GM06990 (cell line): ENCODE results near the gene CFAP97D2.

Source experiments
- DNase-seq: peaks from one replicate; pipeline ENCODE4 v3.0.0-alpha.2; 2011; ENCODE audit not compliant: insufficient read length; ENCODE audit errors: extremely low read depth
- H3K27me3 ChIP-seq: replicated peaks from 2 replicates; pipeline ENCODE4 v1.6.0; 2011; ENCODE audit warnings: low read length; ENCODE audit not compliant: control insufficient read depth, insufficient read depth
- H3K36me3 ChIP-seq: 2 replicates; pipeline ENCODE4 v1.5.1; 2011; ENCODE audit warnings: low read length; ENCODE audit not compliant: control insufficient read depth, insufficient read depth
- H3K4me3 ChIP-seq: replicated peaks from 2 replicates; pipeline ENCODE4 v1.5.1; 2011; ENCODE audit warnings: low read depth, mild to moderate bottlenecking, control low read depth, low read length
- CTCF ChIP-seq: IDR thresholded peaks from 2 replicates; pipeline ENCODE4 v1.5.1; 2011; ENCODE audit warnings: low read length, control low read depth, mild to moderate bottlenecking, inconsistent platforms; ENCODE audit not compliant: insufficient read depth, poor library complexity, severe bottlenecking

Gene CFAP97D2

GRCh38 chr13:114211446-114212157 lies 32.5 kb downstream of the CFAP97D2 start:
- Histone ChIP-seq H3K4me3 (no peak overlapping the region), H3K36me3 (no peaks in the 10 kb centered on the region), H3K27me3 (no peaks in the 10 kb centered on the region; the same call in 1 of the 2 replicates)
- DNase-seq, result no peak
- TF ChIP-seq CTCF, result no peak

- TF ChIP-seq CTCF, result no peak
- no peaks in the 10 kb centered on the region; the same call in 1 of the 2 replicates for H3K27me3 ChIP-seq
- H3K36me3 ChIP-seq, result no peaks in the 10 kb centered on the region
- no peak for DNase-seq
- no peak overlapping the region for H3K4me3 ChIP-seq
These were observed 33.1 kb downstream of the CFAP97D2 start for GRCh38 chr13:114212158-114212495.

DNA sequence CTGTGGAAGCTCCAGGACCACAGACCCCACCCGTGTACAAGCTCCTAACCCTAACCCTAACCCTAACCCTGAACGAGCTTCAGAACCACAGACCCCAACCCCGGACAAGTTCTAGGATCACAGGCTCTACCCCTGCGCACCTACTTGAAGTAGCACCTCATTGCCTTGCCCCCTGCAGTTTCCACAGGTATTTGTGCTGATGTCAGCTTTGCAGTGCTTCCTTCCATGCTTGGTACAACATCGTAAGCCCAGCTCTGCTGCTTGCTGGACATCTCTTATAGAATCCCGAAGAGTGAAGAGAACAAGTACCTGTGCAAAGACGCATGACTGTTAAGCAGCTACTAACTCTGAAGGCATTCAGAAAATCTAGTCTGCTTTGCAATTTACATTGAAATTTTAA lies 34.9 kb downstream of the CFAP97D2 start:
- Histone ChIP-seq H3K4me3 (no peak overlapping the region), H3K27me3 (no peaks in the 10 kb centered on the region; the same call in 1 of the 2 replicates), H3K36me3 (no peaks in the 10 kb centered on the region)
- no peak for DNase-seq
- TF ChIP-seq CTCF, result no peak

GRCh38 chr13:114219392-114219791 lies 40.3 kb downstream of the CFAP97D2 start:
- no peak overlapping the region for H3K4me3 ChIP-seq
- no peak for DNase-seq
- no peak for TF ChIP-seq CTCF
- no peaks in the 10 kb centered on the region; the same call in 1 of the 2 replicates for H3K27me3 ChIP-seq
- no peaks in the 10 kb centered on the region for H3K36me3 ChIP-seq

DNA sequence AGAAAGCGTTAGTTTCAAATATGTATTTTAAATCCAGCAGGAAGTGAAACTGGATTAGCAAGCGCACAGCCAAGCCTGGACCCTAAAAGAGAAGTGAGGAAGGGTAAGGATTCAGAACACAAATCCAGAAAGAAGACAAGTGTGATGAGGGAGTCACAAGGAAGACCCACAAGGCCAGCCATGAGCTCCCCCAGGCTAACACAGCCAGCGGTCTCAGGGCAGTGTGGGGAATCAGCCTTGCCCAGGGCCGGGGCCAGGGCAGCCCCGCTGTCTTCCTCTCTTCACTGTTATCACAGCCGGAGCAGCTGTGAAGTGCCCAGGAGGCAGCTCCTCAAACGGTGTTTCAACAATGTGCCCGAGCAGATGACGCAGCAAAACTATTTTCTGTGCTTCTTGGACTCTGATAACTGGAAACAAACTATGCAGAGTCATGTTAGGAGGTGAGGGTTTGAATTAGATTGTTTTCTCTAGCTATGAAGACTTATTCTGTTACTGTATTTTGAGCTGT lies 43.5 kb downstream of the CFAP97D2 start:
- Histone ChIP-seq H3K36me3 (no peaks in the 10 kb centered on the region), H3K4me3 (no peak overlapping the region), H3K27me3 (no peaks in the 10 kb centered on the region)
- TF ChIP-seq CTCF, result no peak
- peak; percentile 37 for DNase-seq
